NCI-H748 (cell line): Measurements from ENCODE around the gene LPCAT1.
"Not testable (repeated sequence)": the region's sequence is repeated elsewhere in the genome, so short reads cannot be mapped to it uniquely, and the experiment has no call there.

Source experiments
- DNase-seq: peaks from one replicate; lab custom pipeline; 2025; ENCODE audit not compliant: unreplicated experiment; lab: John Stamatoyannopoulos, UW

Gene LPCAT1

DNA sequence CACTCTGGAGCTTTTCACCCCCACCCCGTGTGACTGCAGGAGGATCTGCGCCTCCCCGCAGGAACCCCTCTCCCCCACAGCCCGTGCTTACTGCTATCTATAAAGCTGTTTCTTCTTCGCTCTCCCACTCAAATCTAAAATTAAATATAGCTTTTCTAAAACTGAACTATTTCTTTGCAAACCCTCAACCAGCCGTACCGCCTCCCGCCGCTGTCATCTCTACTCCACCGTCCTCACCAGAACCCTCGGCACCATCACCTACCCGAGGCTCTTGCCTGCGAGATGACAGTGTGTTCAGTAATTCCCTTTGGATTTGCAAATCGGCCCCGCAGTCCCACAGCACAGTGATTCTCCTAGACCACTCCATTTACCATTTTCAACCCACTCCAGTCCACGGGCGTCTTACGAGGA, 13.6 kb downstream of the LPCAT1 start:
- no peak for DNase-seq

DNA sequence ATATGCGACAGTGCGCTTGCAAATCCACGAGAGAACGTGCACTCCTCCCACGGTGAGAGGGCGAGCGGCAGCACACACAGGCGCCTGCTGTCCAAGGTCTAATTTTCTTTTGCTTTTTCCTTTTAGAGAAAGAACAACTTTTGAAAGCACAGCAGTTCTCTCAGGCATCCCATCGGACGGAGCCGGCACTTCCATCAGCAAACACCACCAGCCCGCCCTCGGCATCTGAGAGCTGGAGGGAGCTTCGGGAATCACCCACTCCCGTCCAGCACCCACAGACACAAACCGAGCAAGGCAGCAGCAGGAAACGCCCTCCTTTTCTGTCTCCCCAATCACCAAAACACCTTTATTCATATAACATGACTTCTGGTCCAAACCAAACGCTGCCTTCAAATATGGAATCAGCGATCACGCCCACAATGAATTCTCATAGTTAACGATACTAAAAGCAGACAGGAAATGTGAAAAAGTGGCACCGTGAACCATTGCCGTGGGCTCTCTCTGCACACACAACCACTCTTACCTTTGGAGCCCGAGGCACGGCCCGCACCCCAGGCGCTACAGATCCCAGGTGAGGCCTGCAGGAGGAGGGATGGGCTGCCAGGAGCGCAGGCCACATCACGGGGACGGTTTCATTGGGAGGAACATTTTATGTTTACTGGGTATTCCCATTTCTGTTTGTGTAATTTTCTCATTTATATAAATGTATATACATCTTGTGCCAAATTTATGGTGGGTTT, 14.2 kb downstream of the LPCAT1 start:
- DNase-seq, result no peak

DNA sequence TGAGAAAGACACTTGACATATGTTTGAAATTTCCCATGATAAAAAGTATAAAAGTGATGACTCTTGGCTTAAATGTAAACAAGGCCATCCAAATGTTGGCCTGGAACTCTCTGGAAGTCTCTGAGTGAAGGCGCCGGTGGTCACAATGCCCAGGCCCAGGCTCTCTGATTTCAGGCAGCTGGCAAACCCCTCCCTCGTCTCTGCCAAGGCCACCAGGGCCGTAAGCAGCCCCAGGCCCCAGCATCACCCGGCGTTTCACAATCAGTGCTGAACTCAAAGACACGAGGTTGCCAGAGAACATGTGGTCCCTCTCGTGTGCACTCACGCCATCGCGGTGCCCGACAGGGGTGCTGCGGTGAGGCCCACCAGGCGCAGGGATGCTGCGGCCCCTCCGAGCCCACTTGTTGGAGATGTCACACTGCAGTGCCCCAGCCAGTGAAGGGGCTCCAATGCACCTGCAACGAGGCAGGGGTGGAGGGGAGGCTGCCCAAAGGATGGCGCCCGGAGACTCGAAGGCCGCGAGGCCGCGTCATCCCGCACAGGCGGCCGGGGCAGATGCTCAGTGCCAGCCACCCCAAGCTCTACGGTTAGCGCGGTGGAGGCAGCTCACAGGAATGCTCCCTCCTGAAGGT, 15.0 kb downstream of the LPCAT1 start:
- no peak for DNase-seq

DNA sequence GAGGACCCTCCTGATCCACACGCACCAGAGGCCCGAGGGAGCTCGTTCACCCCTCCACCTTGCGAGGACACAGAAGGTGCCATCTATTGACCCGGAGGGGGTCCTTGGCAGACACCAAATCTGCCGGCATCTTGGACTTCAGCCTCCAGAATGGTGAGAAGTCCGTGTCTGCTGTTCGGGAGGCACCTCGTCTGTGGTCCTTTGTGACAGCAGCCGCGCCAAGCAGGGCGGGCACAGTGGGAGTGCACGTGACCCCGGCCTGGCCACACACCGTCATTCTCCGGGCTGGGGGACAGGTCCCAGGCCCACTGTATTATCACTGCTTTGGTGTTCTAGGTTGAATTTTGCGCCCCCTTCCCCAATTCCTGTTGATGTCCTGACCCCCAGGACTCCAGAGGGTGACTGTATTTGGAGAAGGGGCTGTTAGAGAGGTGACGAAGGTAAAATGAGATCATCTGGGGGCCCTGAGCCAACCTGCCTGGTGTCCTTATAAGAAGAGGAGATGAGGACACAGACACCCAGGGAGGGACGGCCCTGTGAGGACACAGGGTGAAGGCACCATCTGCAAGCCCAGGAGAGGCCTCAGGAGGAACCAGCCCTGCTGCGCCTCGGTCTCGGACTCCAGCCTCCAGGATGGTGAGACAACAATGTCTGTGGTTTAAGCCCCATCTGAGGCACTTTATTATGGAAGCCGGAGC, 15.7 kb downstream of the LPCAT1 start:
- no peak for DNase-seq

DNA sequence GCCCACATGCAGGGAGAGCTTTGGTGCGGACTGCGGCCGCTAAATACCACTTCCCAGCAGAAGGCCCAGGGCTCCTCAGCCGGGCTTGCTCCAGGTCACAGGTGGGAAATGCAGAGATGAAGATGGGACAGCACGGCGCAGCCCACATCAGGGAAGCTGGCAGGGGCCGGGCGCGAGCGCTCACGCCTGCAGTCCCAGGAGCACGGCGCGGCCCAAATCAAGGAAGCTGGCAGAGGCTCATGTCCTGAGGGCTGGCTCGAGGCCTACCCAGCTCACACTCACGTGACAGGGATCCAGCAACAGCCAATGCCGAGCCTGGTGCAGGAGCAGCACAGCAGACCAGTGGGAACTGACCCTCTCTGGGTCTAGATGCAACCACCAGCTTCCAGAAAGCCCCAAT, 16.3 kb downstream of the LPCAT1 start:
- DNase-seq, result no peak

DNA sequence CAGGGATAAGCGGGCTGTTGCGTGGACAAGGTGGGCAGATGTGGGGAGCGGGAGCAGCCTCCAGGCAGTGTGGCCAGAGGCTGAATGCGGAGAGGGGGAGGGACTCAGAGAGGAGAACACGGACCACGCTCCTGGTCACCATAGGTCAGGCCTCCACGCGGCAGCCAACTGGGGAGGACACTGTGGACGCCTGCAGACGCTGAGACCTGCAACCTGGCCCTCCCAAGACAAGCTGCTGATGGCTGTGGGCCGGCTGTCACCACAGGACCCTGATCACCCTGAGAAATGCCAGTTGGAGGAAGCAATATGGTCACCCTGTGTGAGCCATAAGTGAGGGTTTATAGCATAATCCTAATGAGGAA, 16.8 kb downstream of the LPCAT1 start:
- no peak for DNase-seq

DNA sequence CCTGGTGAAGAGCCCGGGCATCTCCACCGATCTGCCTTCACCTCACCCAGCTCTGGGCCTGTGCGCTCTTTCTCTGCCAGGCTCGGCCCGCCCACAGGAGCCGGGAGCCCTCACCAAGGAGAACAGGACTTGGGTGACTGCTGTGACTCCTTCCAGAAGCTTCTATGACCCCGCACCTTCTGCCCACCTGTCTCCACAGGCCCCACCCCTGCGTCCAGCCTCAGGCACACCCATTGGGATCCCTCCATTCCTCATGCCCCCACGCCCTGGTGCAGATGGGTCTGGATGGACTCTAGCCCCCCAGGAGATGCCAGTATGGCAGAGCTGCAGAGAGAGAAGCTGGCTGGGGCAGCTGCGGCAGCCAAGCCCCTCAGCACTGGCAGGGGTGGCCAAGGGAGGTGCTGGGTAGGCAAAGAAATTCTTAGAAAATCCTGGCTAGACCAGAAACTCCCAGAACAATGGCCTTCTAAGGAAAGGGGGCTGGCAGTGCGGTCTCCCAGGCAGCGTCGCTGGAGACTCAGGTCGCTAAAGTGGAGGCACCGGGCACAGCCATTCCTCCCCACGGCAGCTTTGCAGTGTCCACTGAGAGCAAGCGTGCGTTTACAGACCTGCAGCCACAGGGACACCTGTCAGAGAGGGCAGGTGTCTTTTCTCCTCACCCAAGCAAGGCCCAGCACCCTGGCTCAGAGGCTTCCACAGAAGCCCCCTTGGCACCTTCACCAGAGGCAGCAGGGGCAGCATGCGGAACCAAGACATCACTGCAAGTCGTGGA, 17.3 kb downstream of the LPCAT1 start:
- DNase-seq, result no peak

DNA sequence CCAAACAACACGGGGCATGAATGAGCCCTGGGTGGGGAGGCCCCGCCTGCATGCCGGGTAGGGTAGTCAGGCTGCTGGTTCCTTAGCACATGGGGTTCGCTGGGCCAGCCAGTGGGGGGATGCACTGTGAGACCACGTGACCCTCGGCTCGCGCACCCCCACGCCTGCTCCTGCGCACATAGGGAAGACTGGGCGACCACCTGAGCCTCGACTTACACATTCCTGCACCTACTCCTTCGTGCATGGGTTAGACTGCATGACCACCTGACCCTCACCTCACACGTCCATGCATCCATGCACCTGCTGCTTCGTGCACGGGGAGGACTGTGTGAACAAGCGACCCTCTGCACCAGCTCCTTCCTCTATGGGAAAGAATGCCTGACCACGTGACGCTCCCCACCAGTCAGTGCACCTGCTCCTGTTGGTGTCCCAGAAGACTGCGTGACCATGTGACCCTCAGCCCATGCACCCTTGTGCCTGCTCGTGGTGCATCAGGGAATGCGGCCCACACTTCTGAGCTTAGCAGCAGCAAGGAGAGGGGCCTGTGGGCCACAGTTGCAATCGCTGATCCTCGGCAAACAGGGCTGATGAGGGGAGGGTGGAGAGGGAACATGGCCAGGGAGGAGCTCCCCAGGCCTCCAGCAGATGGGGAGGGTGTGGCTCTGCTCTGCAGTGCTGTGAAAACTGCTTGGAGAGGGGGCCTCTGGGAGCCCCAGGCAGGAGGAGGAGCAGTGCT, 18.1 kb downstream of the LPCAT1 start:
- no peak for DNase-seq

DNA sequence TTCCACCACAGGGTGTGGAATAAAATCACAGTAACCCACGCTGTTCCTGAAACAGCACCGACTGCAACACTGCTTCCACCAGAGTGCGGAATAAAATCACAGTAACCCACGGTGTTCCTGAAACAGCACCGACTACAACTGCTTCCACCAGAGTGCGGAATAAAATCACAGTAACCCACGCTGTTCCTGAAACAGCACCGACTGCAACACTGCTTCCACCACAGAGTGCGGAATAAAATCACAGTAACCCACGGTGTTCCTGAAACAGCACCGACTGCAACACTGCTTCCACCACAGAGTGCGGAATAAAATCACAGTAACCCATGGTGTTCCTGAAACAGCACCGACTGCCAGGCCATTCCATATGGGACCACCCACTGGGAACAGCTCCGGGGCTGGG, 18.7 kb downstream of the LPCAT1 start:
- DNase-seq, result not testable (repeated sequence)

DNA sequence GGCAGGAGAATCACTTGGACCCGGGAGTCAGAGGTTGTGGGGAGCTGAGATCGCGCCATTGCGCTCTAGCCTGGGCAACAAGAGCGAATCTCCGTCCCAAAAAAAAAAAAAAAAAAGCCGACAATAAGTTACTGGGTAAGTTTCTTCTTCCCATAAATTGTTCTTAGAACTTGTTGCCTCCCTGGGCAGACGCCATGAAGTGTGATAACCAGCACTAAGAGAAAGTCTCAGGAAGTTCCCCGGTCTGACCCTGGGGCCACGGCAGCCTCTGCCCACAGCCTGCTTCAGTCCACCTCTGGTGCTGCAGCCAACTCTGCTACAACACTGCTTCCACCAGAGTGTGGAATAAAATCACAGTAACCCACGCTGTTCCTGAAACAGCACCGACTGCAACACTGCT, 19.1 kb downstream of the LPCAT1 start:
- DNase-seq, result no peak

DNA sequence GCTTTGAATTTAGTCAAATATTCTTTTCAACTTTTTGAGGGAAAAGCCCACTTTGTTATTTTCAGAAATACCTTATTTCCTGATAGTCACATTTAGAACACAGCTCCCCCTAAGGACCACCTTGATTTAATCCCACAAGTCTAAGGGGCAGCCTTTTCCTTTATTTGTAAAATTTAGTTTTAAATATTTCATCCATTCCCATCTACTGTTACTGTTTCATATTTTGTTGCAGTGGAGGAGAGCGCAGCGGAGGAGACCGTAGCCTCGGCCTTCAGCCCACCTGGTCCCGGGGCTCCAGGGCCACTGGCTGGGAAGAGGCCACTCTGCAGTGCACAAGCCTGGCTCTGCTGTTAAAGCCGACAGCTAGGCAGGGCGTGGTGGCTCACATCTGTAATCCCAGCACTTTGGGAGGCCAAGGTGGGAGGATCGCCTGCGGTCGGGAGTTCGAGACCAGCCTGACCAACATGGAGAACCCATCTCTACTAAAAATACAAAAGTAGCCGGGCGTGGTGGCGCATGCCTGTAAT, 19.6 kb downstream of the LPCAT1 start:
- DNase-seq, result no peak

DNA sequence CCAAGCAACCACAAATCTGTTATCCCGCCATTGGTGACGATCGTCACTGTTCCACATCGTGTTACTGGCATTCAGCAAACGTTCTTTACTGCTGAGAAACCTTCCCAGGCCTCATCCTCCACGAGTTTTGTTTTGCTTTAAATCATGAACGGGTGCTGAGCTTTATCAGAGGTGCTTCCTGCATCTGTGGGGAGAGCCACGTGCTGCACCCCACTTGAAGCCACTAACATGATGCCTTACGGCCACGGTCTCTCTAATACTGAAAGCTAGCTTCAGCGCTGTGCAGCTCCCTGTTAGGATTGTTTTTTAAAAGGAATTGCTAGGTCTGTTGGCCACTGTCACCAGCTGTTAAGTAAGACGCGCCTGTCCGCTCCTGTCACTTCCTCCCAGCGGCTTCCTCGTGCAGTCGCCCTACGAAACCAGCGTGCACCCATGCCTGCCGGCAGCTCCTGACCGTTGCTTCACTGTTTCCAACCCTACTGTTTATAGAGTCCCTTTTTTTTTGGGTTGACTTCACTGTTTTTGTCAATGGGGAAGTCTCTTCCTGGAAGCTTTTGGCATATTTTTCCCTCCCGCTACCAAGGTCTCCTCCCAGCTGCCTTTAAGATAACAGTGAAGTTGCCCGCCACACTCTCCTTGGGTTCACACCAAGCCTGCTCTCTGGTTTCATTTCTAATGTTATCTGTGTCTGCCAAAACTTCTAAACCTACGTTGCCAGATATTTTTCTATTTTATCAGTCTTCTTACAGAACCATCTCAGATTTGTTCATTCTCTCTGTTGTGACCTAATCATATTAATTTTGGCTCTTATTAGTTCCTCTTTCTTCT, 20.3 kb downstream of the LPCAT1 start:
- no peak for DNase-seq

DNA sequence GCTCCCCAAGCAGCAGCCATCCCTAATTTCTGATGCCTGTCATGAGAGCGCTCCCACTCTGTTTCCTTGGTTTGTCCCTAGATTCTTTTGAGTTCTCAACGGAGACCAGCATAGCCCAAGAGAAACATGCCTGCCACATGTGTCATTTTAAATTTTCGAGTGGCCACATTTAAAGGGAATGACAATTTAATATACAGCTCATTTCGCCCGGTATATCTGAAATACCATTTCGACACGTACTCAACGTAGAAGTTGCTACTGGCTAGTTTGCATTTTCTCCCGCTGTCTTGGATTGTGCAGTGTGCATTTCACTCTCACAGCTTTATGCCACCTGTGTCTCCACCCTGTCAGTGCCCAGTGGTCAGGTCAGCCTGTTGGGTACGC, 21.0 kb downstream of the LPCAT1 start:
- DNase-seq, result no peak

DNA sequence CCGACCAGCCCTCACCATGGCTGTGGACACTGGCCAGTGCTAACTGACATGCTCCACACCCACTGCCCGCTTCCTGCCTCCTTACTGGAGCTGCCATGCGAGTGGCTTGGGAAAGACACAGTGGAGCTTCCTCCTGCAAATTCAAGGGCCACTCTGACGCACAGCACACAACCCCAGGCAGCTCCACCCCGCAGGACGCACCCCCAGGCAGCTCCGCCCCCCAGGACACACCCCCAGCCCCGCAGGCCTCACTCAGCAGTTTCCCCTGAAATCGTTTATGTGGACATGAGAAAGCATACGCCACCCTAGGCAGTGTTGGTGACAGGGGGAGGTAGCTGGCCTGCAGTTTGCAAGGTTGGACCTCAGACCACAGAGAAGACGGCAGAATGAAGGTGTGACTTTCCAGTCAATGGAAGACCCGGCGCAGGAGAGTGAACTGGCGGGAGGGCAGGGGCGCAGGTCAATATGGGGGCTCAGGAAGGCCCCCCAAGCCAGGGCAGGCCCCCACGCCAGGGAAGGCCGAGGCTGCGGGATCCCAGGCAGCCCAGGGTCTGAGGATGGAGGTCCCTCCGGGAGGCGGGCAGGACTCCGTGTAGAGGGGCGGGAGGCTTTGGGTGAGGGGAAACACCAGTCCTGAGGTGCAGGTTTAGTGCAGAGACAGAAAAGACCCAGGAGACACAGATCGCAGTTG, 21.6 kb downstream of the LPCAT1 start:
- DNase-seq, result no peak

DNA sequence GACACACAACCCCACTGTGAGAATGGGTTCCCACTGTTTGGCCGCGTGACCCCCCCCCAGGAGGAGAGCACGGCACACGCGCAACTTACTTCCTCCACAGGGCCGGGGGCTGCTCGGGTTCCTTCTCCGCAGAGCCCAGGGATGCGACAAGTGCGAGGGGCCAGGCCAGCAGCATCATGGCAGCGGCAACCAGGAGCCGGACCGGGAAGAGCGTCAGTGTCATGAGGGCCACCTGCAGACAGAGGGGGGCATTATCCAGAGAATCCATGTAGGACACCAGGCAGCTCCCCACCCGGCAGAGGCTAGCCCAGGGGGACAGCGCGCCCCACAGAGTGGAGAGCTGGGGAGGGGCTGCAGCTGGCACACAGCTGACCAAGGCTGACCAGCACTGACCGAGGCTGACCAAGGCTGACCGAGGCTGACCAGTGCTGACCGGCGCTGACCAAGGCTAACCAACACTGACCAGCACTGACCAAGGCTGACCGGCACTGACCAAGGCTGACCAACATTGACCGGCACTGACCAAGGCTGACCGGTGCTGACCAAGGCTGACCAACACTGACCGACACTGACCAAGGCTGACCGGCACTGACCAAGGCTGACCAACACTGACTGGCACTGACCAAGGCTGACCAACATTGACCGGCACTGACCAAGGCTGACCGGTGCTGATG, 22.3 kb downstream of the LPCAT1 start:
- DNase-seq, result no peak

DNA sequence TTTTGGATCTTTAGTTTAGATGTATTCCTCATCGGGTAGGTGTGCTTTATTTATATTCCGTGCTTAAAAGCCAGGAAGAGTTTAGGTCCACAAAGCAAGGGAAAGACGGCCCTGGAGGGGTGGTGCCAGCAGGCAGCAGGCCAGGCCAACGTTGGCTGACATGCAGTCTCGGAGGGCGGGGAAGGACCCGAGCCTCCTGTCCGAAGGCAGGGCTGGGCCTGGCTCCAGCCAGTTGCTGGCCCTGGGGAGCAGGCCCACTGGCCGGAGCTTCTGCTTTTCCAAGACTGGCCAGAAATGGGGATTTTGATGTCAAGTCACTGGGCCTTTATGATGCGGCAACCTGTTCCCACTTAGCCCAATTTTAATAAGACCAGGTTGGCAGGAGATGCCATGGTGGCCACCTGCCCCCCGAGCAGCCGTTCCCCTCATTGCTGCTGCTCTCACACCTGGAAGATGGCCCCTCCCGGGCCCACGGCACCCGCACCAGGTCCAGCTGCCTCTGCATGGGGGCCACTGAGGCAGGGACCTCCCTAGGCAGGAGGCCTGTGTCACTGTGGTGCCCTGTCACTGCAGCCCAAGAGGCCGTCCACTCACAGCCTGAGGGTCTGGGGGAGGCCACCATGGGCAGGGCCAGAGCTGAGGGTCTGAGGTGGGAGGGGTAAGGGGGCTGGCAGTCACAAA, 23.2 kb downstream of the LPCAT1 start:
- DNase-seq, result no peak

DNA sequence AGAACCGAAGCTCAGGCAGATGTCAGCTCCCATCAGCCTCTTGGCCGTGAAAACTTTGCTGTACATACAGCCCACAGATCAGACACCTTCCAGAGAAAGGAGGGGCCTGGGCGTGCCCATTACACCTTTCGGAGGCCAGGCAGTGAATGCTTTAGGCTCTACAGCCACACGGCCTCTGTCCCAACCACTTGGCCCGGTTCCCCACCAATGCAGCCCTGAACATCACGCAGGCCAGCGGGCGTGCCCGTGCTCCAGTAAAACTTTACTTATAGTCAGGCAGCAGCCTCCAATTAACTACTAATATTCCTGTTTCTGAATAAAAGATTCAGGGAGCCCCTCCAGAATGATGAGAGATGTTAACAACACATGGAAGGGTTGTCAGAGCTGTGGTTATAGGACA, 23.9 kb downstream of the LPCAT1 start:
- no peak for DNase-seq
